Stimulated activated CD8-positive, alpha-beta memory T cell treated with anti-CD3 and anti-CD28 coated beads, Interleukin-15, amount 100 ng/mL, for 48 hours (primary cell): ENCODE data around the gene PRKAR1A.
"Not testable (repeated sequence)": the region's sequence is repeated elsewhere in the genome, so short reads cannot be mapped to it uniquely, and the experiment has no call there.

ENCODE experiments used
- DNase-seq, 2 donors: peaks; one replicate each; pipeline ENCODE4 v3.0.0-alpha.2; 2020; ENCODE audit warnings: low read depth in 2 of 2

The PRKAR1A gene

GRCh38 chr17:68511254-68511670, 968 bp upstream of the PRKAR1A start:
- DNase-seq: no peak

GRCh38 chr17:68511671-68512246, 471 bp upstream of the PRKAR1A start:
- DNase-seq: peak; percentile 51 to 53

GRCh38 chr17:68512960-68513474, 787 bp downstream of the PRKAR1A start:
- DNase-seq: no peak

GRCh38 chr17:68513932-68514331, 1.7 kb downstream of the PRKAR1A start:
- DNase-seq: no peak

- DNase-seq: no peak
Measured at GRCh38 chr17:68514831-68515635, 2.8 kb downstream of the PRKAR1A start.

GRCh38 chr17:68516732-68517131, 4.5 kb downstream of the PRKAR1A start:
- DNase-seq: no peak

- not testable (repeated sequence) for DNase-seq
Measured at GRCh38 chr17:68517605-68518004, 5.4 kb downstream of the PRKAR1A start.

GRCh38 chr17:68518063-68518815, 6.0 kb downstream of the PRKAR1A start:
- no peak for DNase-seq

- not testable (repeated sequence) for DNase-seq
Measured at GRCh38 chr17:68519051-68519450, 6.8 kb downstream of the PRKAR1A start.

GRCh38 chr17:68519911-68520310, 7.7 kb downstream of the PRKAR1A start:
- DNase-seq: no peak

GRCh38 chr17:68522266-68522665, 10.0 kb downstream of the PRKAR1A start:
- DNase-seq: no peak

- no peak for DNase-seq
Measured at GRCh38 chr17:68526548-68526947, 14.3 kb downstream of the PRKAR1A start.

- DNase-seq: no peak
Measured at GRCh38 chr17:68527314-68527713, 15.1 kb downstream of the PRKAR1A start.

- no peak for DNase-seq
Measured at GRCh38 chr17:68531252-68531651, 19.0 kb downstream of the PRKAR1A start.

- no peak for DNase-seq
Measured at GRCh38 chr17:68532826-68533225, 20.6 kb downstream of the PRKAR1A start.

- DNase-seq: no peak
Measured at GRCh38 chr17:68533887-68534694, 21.9 kb downstream of the PRKAR1A start.

GRCh38 chr17:68534695-68535088, 22.5 kb downstream of the PRKAR1A start:
- no peak for DNase-seq

GRCh38 chr17:68535922-68536321, 23.7 kb downstream of the PRKAR1A start:
- DNase-seq: no peak

GRCh38 chr17:68539548-68540467, 27.6 kb downstream of the PRKAR1A start:
- DNase-seq: no peak

GRCh38 chr17:68540981-68541380, 28.8 kb downstream of the PRKAR1A start:
- no peak for DNase-seq
